CD14-positive monocyte (primary cell): ENCODE measurements around the gene RBFOX2. TPM values are rescaled to one million over a fixed set of nuclear protein-coding genes. Genes with fewer than 3 reads are reported as not detected.

Experiments used
- DNase-seq, 3 donors: peaks; one replicate each; pipeline ENCODE4 v3.0.0-alpha.2; 2011 to 2022
- H2AFZ ChIP-seq: 2 replicates; pipeline ENCODE4 v1.6.0; 2012; ENCODE audit warnings: mild to moderate bottlenecking, low read depth, low read length, inconsistent platforms; ENCODE audit not compliant: insufficient read depth, poor library complexity, severe bottlenecking
- H3K27ac ChIP-seq, 2 donors: 1 replicate in 1 of 2; 2 replicates in 1 of 2; pipeline ENCODE4 v1.5.1; 2012 to 2013; ENCODE audit warnings: low read length in 2 of 2, control low read depth in 1 of 2, inconsistent platforms in 1 of 2, low read depth in 1 of 2, mild to moderate bottlenecking in 1 of 2
- H3K27me3 ChIP-seq, 2 donors: one replicate each; pipeline versions ENCODE4 v1.6.0 to v1.6.1; 2011 to 2013; ENCODE audit warnings: low read length in 2 of 2; ENCODE audit not compliant: control insufficient read depth in 2 of 2, insufficient read depth in 2 of 2
- H3K36me3 ChIP-seq, 2 donors: replicated peaks in 1 of 2; 1 replicate in 1 of 2; 2 replicates in 1 of 2; pipeline versions ENCODE4 v1.5.1 to v1.6.1; 2012 to 2013; ENCODE audit warnings: low read length in 2 of 2, control low read depth in 1 of 2, inconsistent platforms in 1 of 2, mild to moderate bottlenecking in 1 of 2; ENCODE audit not compliant: insufficient read depth in 2 of 2, control insufficient read depth in 1 of 2
- H3K4me1 ChIP-seq, 2 donors: 1 replicate in 1 of 2; 2 replicates in 1 of 2; pipeline versions ENCODE4 v1.5.1 to v1.6.1; 2012 to 2013; ENCODE audit warnings: low read length in 2 of 2, control low read depth in 1 of 2, inconsistent platforms in 1 of 2, mild to moderate bottlenecking in 1 of 2, moderate library complexity in 1 of 2; ENCODE audit not compliant: insufficient read depth in 2 of 2, control insufficient read depth in 1 of 2
- H3K4me2 ChIP-seq: replicated peaks from 2 replicates; pipeline ENCODE3; 2012; ENCODE audit warnings: low read length, moderate library complexity, mild to moderate bottlenecking; ENCODE audit not compliant: poor library complexity, severe bottlenecking; ENCODE audit errors: extremely low read depth
- H3K4me3 ChIP-seq, 3 experiments: fragments of 200-600 bp in 1 of 3; sonication (generic) in 1 of 3; replicated peaks in 1 of 3; 1 replicate in 2 of 3; 2 replicates in 1 of 3; pipeline ENCODE4 v1.5.1; 2011 to 2013; ENCODE audit warnings: low read length in 3 of 3, mild to moderate bottlenecking in 3 of 3, control low read depth in 2 of 3, low read depth in 2 of 3, inconsistent platforms in 1 of 3, moderate library complexity in 1 of 3
- H3K79me2 ChIP-seq: 2 replicates; pipeline ENCODE4 v1.6.0; 2012; ENCODE audit warnings: mild to moderate bottlenecking, control low read depth, inconsistent platforms, low read length, moderate library complexity; ENCODE audit not compliant: insufficient read depth
- H3K9ac ChIP-seq: 2 replicates; pipeline ENCODE4 v1.6.0; 2017; ENCODE audit warnings: low read length, mild to moderate bottlenecking; ENCODE audit not compliant: insufficient read depth, poor library complexity, severe bottlenecking
- H3K9me3 ChIP-seq, 2 donors: replicated peaks in 1 of 2; 1 replicate in 1 of 2; 2 replicates in 1 of 2; pipeline versions ENCODE4 v1.5.1 to v1.6.1; 2012 to 2013; ENCODE audit warnings: low read length in 2 of 2, control low read depth in 1 of 2; ENCODE audit not compliant: control insufficient read depth in 1 of 2, insufficient read depth in 1 of 2
- H4K20me1 ChIP-seq: 2 replicates; pipeline ENCODE4 v1.6.0; 2012; ENCODE audit warnings: mild to moderate bottlenecking, low read length, control low read depth, moderate library complexity; ENCODE audit not compliant: insufficient read depth
- H3K27ac Mint-ChIP-seq, 7 donors: one replicate each; pipeline ENCODE4 v1.8.0; 2020; ENCODE audit warnings: mild to moderate bottlenecking in 7 of 7, mixed read lengths in 7 of 7, moderate library complexity in 6 of 7, inconsistent platforms in 2 of 7
- H3K27me3 Mint-ChIP-seq, 3 donors: one replicate each; pipeline ENCODE4 v1.8.0; 2021 to 2022; ENCODE audit warnings: low read depth in 3 of 3, mild to moderate bottlenecking in 3 of 3, mixed read lengths in 3 of 3, moderate library complexity in 3 of 3, inconsistent platforms in 1 of 3
- H3K36me3 Mint-ChIP-seq, 2 donors: one replicate each; pipeline ENCODE4 v1.8.0; 2020; ENCODE audit warnings: mixed read lengths in 2 of 2, inconsistent platforms in 1 of 2, mild to moderate bottlenecking in 1 of 2
- H3K4me1 Mint-ChIP-seq: one replicate; pipeline ENCODE4 v1.8.0; 2020; ENCODE audit warnings: mild to moderate bottlenecking, mixed read lengths
- H3K4me3 Mint-ChIP-seq, 2 donors: one replicate each; pipeline ENCODE4 v1.8.0; 2020; ENCODE audit warnings: mild to moderate bottlenecking in 2 of 2, mixed read lengths in 2 of 2, moderate library complexity in 1 of 2
- H3K9me3 Mint-ChIP-seq, 7 donors: one replicate each; pipeline ENCODE4 v1.8.0; 2020 to 2022; ENCODE audit warnings: mixed read lengths in 7 of 7, mild to moderate bottlenecking in 6 of 7, moderate library complexity in 6 of 7, inconsistent platforms in 2 of 7
- CTCF ChIP-seq: fragments of 200-600 bp; IDR thresholded peaks from one replicate; pipeline ENCODE4 v1.8.0; 2022; ENCODE audit warnings: antibody characterized with exemption, mild to moderate bottlenecking
- WGBS: methylation state at CpG from one replicate; pipeline ENCODE4 v1.1.5; 2013; ENCODE audit warnings: missing lambda C conversion rate; ENCODE audit not compliant: insufficient coverage; 5-methylcytosine and 5-hydroxymethylcytosine counted together
- intact Hi-C, 2 donors: fragments of 100-400 bp; cut with micrococcal nuclease; formaldehyde crosslinking; loops; one replicate each; pipeline versions ENCODE4 v1.15.0 to v1.15.1; 2023
- polyA plus RNA-seq, 3 donors: library from polyadenylated mRNA; depleted of rRNA in 1 of 3; unstranded in 2 of 3; stranded (reverse) in 1 of 3; fragments of 300-500 nt in 2 of 3; fragments of >200 nt in 1 of 3; fragmentation: Illumina TruSeq in 2 of 3; gene quantifications; 1 replicate in 2 of 3; 2 replicates in 1 of 3; pipeline ENCODE4 v1.2.3, GENCODE V29; 2012 to 2021

The RBFOX2 gene
- polyA plus RNA-seq, 3 donors, result not detected

GRCh38 chr22:35861451-35861850, 167.2 kb downstream of the RBFOX2 start:
- H3K4me1 Mint-ChIP-seq, result no peaks in the 10 kb centered on the region
- Histone ChIP-seq H3K4me3 (no peak overlapping the region), H3K9me3 (no peaks in the 10 kb centered on the region), H3K27me3 (no peaks in the 10 kb centered on the region), H4K20me1 (no peaks in the 10 kb centered on the region), H3K27ac (no peak overlapping the region), H2AFZ (no peak overlapping the region), H3K79me2 (no peaks in the 10 kb centered on the region), H3K36me3 (no peaks in the 10 kb centered on the region), H3K9ac (no peak overlapping the region), H3K4me2 (no peak overlapping the region), H3K4me1 (no peaks in the 10 kb centered on the region)
- TF ChIP-seq CTCF, result no peak
- no peak for DNase-seq
- WGBS, result no CpG with 5 or more reads among the region's 4 CpGs
- H3K4me3 Mint-ChIP-seq, result no peak overlapping the region
- intact Hi-C loops, result no loop called here
- H3K9me3 Mint-ChIP-seq, result peaks cover 0 to 3% (median 0%) of the 10 kb centered on the region in 7 donors
- no peak overlapping the region for H3K27ac Mint-ChIP-seq
- no peaks in the 10 kb centered on the region for H3K36me3 Mint-ChIP-seq
- peaks cover 0 to 5% (median 1%) of the 10 kb centered on the region in 3 donors for H3K27me3 Mint-ChIP-seq

- TF ChIP-seq CTCF, result no peak
- no peak overlapping the region for H2AFZ ChIP-seq
- no peak overlapping the region for H3K9ac ChIP-seq
- no peaks in the 10 kb centered on the region for H3K36me3 Mint-ChIP-seq
- DNase-seq, result no peak
- H3K9me3 Mint-ChIP-seq, result peaks cover 0 to 3% (median 0%) of the 10 kb centered on the region in 7 donors
- no peak overlapping the region for H3K4me3 Mint-ChIP-seq
- no peaks in the 10 kb centered on the region for H3K36me3 ChIP-seq
- H3K27me3 ChIP-seq, result no peaks in the 10 kb centered on the region
- no peaks in the 10 kb centered on the region for H4K20me1 ChIP-seq
- H3K79me2 ChIP-seq, result no peaks in the 10 kb centered on the region
- no peak overlapping the region for H3K27ac Mint-ChIP-seq
- no peak overlapping the region for H3K4me2 ChIP-seq
- H3K4me1 ChIP-seq, result no peaks in the 10 kb centered on the region
- no peaks in the 10 kb centered on the region for H3K4me1 Mint-ChIP-seq
- intact Hi-C loops, result no loop called here
- no peak overlapping the region for H3K4me3 ChIP-seq
- peaks cover 0 to 5% (median 1%) of the 10 kb centered on the region in 3 donors for H3K27me3 Mint-ChIP-seq
- H3K9me3 ChIP-seq, result no peaks in the 10 kb centered on the region
- H3K27ac ChIP-seq, result no peak overlapping the region
- WGBS, result no CpG with 5 or more reads among the region's 3 CpGs
Observed at GRCh38 chr22:35860837-35861236, 167.8 kb downstream of the RBFOX2 start.
